ENCODE data around the gene PSMA5. TPM values are rescaled to one million over a fixed set of nuclear protein-coding genes. Genes with fewer than 3 reads are reported as not detected.

The PSMA5 gene
- polyA plus RNA-seq, 3 donors = 36.6 to 119 (median 118) TPM

GRCh38 chr1:109369167-109369746, 57.0 kb downstream of the PSMA5 start:
- Histone ChIP-seq H4K20me1 (ENCODE audit: insufficient read depth, low read length) (peaks cover 35% of the 10 kb centered on the region), H3K9me3 (replicated peaks in 1 of 2; ENCODE audit: control insufficient read depth in 1 of 2, insufficient read depth in 1 of 2, low read length in 2 of 2) (no peaks in the 10 kb centered on the region), H3K79me2 (ENCODE audit: insufficient read depth, low read length) (peaks cover 62% of the 10 kb centered on the region), H3K27me3 (ENCODE audit: control insufficient read depth in 2 of 2, insufficient read depth in 2 of 2, low read length in 2 of 2) (no peaks in the 10 kb centered on the region), H3K4me2 (replicated peaks; ENCODE audit: extremely low read depth, low read length, poor library complexity, severe bottlenecking) (peak overlapping the region; percentile 49), H3K27ac (ENCODE audit: low read depth in 1 of 2, low read length in 2 of 2) (peak overlapping the region; percentile 35 to 58), H3K36me3 (replicated peaks in 1 of 2; ENCODE audit: control insufficient read depth in 1 of 2, insufficient read depth in 2 of 2, low read length in 2 of 2) (peaks cover 19 to 36% of the 10 kb centered on the region in 2 donors), H3K4me1 (ENCODE audit: control insufficient read depth in 1 of 2, insufficient read depth in 2 of 2, low read length in 2 of 2) (peaks cover 54 to 60% of the 10 kb centered on the region in 2 donors), H3K9ac (ENCODE audit: insufficient read depth, low read length, poor library complexity, severe bottlenecking) (no peak overlapping the region), H2AFZ (ENCODE audit: insufficient read depth, low read depth, low read length, poor library complexity, severe bottlenecking) (no peak overlapping the region), H3K4me3 (replicated peaks in 1 of 3; ENCODE audit: low read depth in 2 of 3, low read length in 3 of 3) (peak overlapping the region in 1 of 3 experiments; percentile 44)
- Mint-ChIP-seq H3K9me3 (no peaks in the 10 kb centered on the region), H3K36me3 (peaks cover 32 to 36% of the 10 kb centered on the region in 2 donors), H3K27ac (peak overlapping the region; percentile 72 to 89 (median 88)), H3K27me3 (ENCODE audit: low read depth in 3 of 3) (peaks cover 0 to 1% (median 0%) of the 10 kb centered on the region in 3 donors), H3K4me3 (peak overlapping the region; percentile 43 to 74), H3K4me1 (peaks cover 55% of the 10 kb centered on the region)
- intact Hi-C loops (cut with micrococcal nuclease) = no loop called here
- no CpG with 5 or more reads among the region's 6 CpGs for WGBS (ENCODE audit: insufficient coverage)
- peak; percentile 57 to 71 (median 62) for DNase-seq
- TF ChIP-seq CTCF (IDR thresholded peaks at IDR 0.05) = no peak

DNA sequence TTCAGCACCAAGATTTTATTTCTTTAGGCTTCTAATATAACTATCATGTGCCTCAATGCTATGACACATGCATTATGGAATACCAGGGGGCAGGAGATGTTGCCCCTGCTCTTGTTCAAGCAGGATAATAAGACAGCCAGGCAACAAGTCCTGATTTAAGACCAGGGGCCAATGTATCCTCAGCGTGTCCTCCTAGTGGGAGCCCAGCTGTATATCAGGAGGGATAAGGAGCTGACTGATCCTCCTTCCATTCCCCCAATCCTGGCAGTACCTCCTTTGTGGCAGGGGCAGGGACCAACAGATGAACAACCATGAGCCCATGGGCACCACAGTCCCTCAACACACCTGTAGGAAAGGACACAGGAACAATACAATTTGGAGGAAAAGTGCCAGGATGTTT, 57.8 kb downstream of the PSMA5 start:
- Histone ChIP-seq H3K9me3 (replicated peaks in 1 of 2; ENCODE audit: control insufficient read depth in 1 of 2, insufficient read depth in 1 of 2, low read length in 2 of 2) (no peaks in the 10 kb centered on the region), H3K4me2 (replicated peaks; ENCODE audit: extremely low read depth, low read length, poor library complexity, severe bottlenecking) (peak overlapping the region; percentile 49), H3K4me1 (ENCODE audit: control insufficient read depth in 1 of 2, insufficient read depth in 2 of 2, low read length in 2 of 2) (peaks cover 57 to 64% of the 10 kb centered on the region in 2 donors), H3K27me3 (ENCODE audit: control insufficient read depth in 2 of 2, insufficient read depth in 2 of 2, low read length in 2 of 2) (no peaks in the 10 kb centered on the region), H3K4me3 (replicated peaks in 1 of 3; ENCODE audit: low read depth in 2 of 3, low read length in 3 of 3) (peak overlapping the region in 1 of 3 experiments; percentile 44), H3K36me3 (replicated peaks in 1 of 2; ENCODE audit: control insufficient read depth in 1 of 2, insufficient read depth in 2 of 2, low read length in 2 of 2) (peaks cover 19 to 44% of the 10 kb centered on the region in 2 donors), H2AFZ (ENCODE audit: insufficient read depth, low read depth, low read length, poor library complexity, severe bottlenecking) (no peak overlapping the region), H3K27ac (ENCODE audit: low read depth in 1 of 2, low read length in 2 of 2) (peak overlapping the region in 1 of 2 donors; percentile 58), H3K9ac (ENCODE audit: insufficient read depth, low read length, poor library complexity, severe bottlenecking) (no peak overlapping the region), H3K79me2 (ENCODE audit: insufficient read depth, low read length) (peaks cover 54% of the 10 kb centered on the region), H4K20me1 (ENCODE audit: insufficient read depth, low read length) (peaks cover 31% of the 10 kb centered on the region)
- TF ChIP-seq CTCF (IDR thresholded peaks at IDR 0.05) = no peak
- no peaks in the 10 kb centered on the region for H3K9me3 Mint-ChIP-seq
- H3K27ac Mint-ChIP-seq = peak overlapping the region in 3 of 7 donors; percentile 41 to 74 (median 72)
- H3K4me3 Mint-ChIP-seq = no peak overlapping the region
- peaks cover 0 to 1% (median 0%) of the 10 kb centered on the region in 3 donors for H3K27me3 Mint-ChIP-seq (ENCODE audit: low read depth in 3 of 3)
- no peak for DNase-seq
- peaks cover 60% of the 10 kb centered on the region for H3K4me1 Mint-ChIP-seq
- peaks cover 32 to 42% of the 10 kb centered on the region in 2 donors for H3K36me3 Mint-ChIP-seq
- intact Hi-C loops (cut with micrococcal nuclease) = no loop called here
- no CpG with 5 or more reads among the region's 1 CpG for WGBS (ENCODE audit: insufficient coverage)
